Right lobe of liver (tissue), 6 donors: ENCODE data around the gene DNMT3B. TPM values are rescaled to one million over a fixed set of nuclear protein-coding genes. Genes with fewer than 3 reads are reported as not detected.

Experiments used
- ATAC-seq, 4 donors: fragments of 200-7000 bp; cut with Tn5 transposase; one replicate each; pipeline ENCODE4 v1.9.1; 2020; ENCODE audit warnings: mild to moderate bottlenecking in 4 of 4, moderate library complexity in 4 of 4
- DNase-seq, 3 donors: peaks; one replicate each; pipeline ENCODE4 v3.0.0-alpha.2; 2020
- H3K27ac ChIP-seq, 3 donors: fragments of 200-600 bp; one replicate each; pipeline ENCODE4 v1.8.0; 2022
- H3K27me3 ChIP-seq, 2 donors: fragments of 200-600 bp; one replicate each; pipeline ENCODE4 v1.8.0; 2022
- H3K36me3 ChIP-seq, 4 donors: fragments of 200-600 bp; sonication (generic) in 1 of 4; one replicate each; pipeline versions ENCODE4 v1.5.1 to v1.8.0; 2017 to 2022; ENCODE audit warnings: control low read depth in 1 of 4
- H3K4me1 ChIP-seq, 4 donors: fragments of 200-600 bp; sonication (generic) in 1 of 4; one replicate each; pipeline versions ENCODE4 v1.5.1 to v1.8.0; 2017 to 2022; ENCODE audit warnings: control low read depth in 1 of 4
- H3K4me3 ChIP-seq, 3 donors: fragments of 200-600 bp; one replicate each; pipeline ENCODE4 v1.8.0; 2022
- H3K9me3 ChIP-seq, 4 donors: fragments of 200-600 bp; sonication (generic) in 1 of 4; one replicate each; pipeline versions ENCODE4 v1.5.1 to v1.8.0; 2017 to 2022; ENCODE audit warnings: control low read depth in 1 of 4
- POLR2A ChIP-seq: fragments of 450-650 bp; IDR thresholded peaks from one replicate; pipeline ENCODE4 v1.6.1; 2017; ENCODE audit warnings: antibody characterized with exemption, mild to moderate bottlenecking
- WGBS: methylation state at CpG from one replicate; pipeline ENCODE4 v1.1.6; 2018; ENCODE audit warnings: low coverage, low lambda C conversion rate; ENCODE audit not compliant: insufficient coverage; ENCODE audit errors: missing lambda C conversion rate; 5-methylcytosine and 5-hydroxymethylcytosine counted together
- intact Hi-C, 2 donors: fragments of 100-400 bp; cut with DNase I; formaldehyde crosslinking; loops; one replicate each; pipeline versions ENCODE4 v1.11.2 to v1.14.1; 2022
- total RNA-seq, 6 experiments: library from RNA; depleted of rRNA in 2 of 6; stranded (reverse); fragments of >200 nt in 2 of 6; fragmentation: NEBNext Ultra II Directional in 3 of 6; extraction: Animal tissue kit (Norgen Biotek cat#: 25700) in 3 of 6; gene quantifications; one replicate each; pipeline versions ENCODE4 v1.1.0 to v1.2.4, GENCODE V29; 2016 to 2023
- TF ChIP-seq, protein P1 (sequence below), 4 donors: fragments of 200-600 bp in 3 of 4; fragments of 450-650 bp in 1 of 4; IDR thresholded peaks; one replicate each; pipeline versions ENCODE4 v1.5.1 to v1.8.0; 2016 to 2022; ENCODE audit warnings: antibody characterized with exemption in 4 of 4, mild to moderate bottlenecking in 2 of 4
- donor health status: DM: no; HTN: yes; CAD: no.
- donor health status: DM: no; HTN: no; CAD: no.
- donor health status: DM: no; HTN: no; CAD: no.
- donor health status: DM: no; HTN: yes; CAD: no.
- donor health status: DM: no; HTN: yes; CAD: no.

Gene DNMT3B
- total RNA-seq, 6 experiments from 2014 or later = 0.43 to 0.88 (median 0.65) TPM

DNA sequence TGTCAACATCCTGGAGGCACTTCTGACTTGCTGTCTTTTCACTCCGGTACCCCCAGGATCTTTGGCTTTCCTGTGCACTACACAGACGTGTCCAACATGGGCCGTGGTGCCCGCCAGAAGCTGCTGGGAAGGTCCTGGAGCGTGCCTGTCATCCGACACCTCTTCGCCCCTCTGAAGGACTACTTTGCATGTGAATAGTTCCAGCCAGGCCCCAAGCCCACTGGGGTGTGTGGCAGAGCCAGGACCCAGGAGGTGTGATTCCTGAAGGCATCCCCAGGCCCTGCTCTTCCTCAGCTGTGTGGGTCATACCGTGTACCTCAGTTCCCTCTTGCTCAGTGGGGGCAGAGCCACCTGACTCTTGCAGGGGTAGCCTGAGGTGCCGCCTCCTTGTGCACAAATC, 45.5 kb downstream of the DNMT3B start:
- no peaks in the 10 kb centered on the region for H3K4me1 ChIP-seq
- ATAC-seq (no peak), DNase-seq (no peak)
- no peaks in the 10 kb centered on the region for H3K9me3 ChIP-seq
- H3K4me3 ChIP-seq = no peak overlapping the region
- no peak overlapping the region for H3K27ac ChIP-seq
- no peaks in the 10 kb centered on the region for H3K27me3 ChIP-seq
- WGBS = 14% methylated on average over 1 of the region's 9 CpGs
- intact Hi-C loops = no loop called here
- no peaks in the 10 kb centered on the region for H3K36me3 ChIP-seq
- TF ChIP-seq, protein P1, sequence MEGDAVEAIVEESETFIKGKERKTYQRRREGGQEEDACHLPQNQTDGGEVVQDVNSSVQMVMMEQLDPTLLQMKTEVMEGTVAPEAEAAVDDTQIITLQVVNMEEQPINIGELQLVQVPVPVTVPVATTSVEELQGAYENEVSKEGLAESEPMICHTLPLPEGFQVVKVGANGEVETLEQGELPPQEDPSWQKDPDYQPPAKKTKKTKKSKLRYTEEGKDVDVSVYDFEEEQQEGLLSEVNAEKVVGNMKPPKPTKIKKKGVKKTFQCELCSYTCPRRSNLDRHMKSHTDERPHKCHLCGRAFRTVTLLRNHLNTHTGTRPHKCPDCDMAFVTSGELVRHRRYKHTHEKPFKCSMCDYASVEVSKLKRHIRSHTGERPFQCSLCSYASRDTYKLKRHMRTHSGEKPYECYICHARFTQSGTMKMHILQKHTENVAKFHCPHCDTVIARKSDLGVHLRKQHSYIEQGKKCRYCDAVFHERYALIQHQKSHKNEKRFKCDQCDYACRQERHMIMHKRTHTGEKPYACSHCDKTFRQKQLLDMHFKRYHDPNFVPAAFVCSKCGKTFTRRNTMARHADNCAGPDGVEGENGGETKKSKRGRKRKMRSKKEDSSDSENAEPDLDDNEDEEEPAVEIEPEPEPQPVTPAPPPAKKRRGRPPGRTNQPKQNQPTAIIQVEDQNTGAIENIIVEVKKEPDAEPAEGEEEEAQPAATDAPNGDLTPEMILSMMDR (IDR thresholded peaks at IDR 0.05) = no peak
- no peak for TF ChIP-seq POLR2A

DNA sequence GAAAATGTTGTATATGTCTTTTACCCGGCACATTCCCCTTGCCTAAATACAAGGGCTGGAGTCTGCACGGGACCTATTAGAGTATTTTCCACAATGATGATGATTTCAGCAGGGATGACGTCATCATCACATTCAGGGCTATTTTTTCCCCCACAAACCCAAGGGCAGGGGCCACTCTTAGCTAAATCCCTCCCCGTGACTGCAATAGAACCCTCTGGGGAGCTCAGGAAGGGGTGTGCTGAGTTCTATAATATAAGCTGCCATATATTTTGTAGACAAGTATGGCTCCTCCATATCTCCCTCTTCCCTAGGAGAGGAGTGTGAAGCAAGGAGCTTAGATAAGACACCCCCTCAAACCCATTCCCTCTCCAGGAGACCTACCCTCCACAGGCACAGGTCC, 46.3 kb downstream of the DNMT3B start:
- Histone ChIP-seq H3K9me3 (no peaks in the 10 kb centered on the region), H3K36me3 (no peaks in the 10 kb centered on the region), H3K27ac (no peak overlapping the region), H3K27me3 (no peaks in the 10 kb centered on the region), H3K4me1 (no peaks in the 10 kb centered on the region), H3K4me3 (no peak overlapping the region)
- DNase-seq = no peak
- intact Hi-C loops = no loop called here
- TF ChIP-seq, protein P1 (IDR thresholded peaks at IDR 0.05) = no peak
- no peak for TF ChIP-seq POLR2A
- ATAC-seq = no peak
- 97% methylated on average over 3 of the region's 4 CpGs for WGBS

DNA sequence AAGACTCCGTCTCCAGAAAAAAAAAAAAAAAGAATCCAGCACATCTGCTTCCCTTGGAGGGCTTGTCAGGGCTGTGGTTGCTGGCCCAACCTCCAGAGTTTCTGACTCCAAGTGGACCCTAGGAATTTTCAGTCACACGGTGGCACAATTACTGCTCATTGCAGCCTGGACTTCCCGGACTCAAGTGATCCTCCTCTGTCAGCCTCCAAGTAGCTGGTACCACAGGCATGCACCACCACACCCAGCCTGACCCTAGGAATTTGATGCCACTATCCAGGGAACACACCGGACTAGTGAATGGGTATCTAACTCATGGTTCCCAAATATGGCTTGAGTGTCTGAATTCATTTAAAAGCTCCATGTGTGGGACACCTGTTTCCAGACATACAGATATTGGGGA, 47.7 kb downstream of the DNMT3B start:
- 100% methylated on average over 1 of the region's 4 CpGs for WGBS
- TF ChIP-seq, protein P1 (IDR thresholded peaks at IDR 0.05) = no peak
- TF ChIP-seq POLR2A = no peak
- Histone ChIP-seq H3K27ac (no peak overlapping the region), H3K4me3 (no peak overlapping the region), H3K27me3 (no peaks in the 10 kb centered on the region), H3K36me3 (no peaks in the 10 kb centered on the region), H3K4me1 (no peaks in the 10 kb centered on the region), H3K9me3 (no peaks in the 10 kb centered on the region)
- DNase-seq (no peak), ATAC-seq (no peak)
- intact Hi-C loops = no loop called here

DNA sequence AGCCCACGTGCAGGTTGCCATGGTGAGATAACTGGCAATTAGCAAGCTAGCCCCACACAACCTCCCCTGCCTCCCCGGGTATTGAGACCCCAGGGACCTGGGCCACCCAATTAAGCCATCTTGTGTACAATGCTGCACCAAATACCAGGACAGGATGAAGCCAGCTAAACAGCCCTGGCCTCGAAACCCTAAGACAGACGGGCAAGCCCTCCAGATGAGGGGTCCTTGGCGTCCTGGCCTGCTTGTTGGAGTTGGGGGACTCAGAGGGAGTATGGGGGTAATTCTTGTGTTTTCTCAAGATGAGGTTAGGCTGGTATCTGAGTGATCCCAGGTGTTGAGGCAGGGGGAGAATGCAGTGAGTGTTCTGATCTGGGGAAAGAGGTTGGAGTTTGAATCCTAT, 48.8 kb downstream of the DNMT3B start:
- WGBS = 70% methylated on average over 2 of the region's 5 CpGs
- H3K9me3 ChIP-seq = no peaks in the 10 kb centered on the region
- H3K4me1 ChIP-seq = no peaks in the 10 kb centered on the region
- no peaks in the 10 kb centered on the region for H3K36me3 ChIP-seq
- intact Hi-C loops = no loop called here
- DNase-seq (no peak), ATAC-seq (no peak)
- no peak overlapping the region for H3K4me3 ChIP-seq
- no peak for TF ChIP-seq POLR2A
- TF ChIP-seq, protein P1 (IDR thresholded peaks at IDR 0.05) = no peak
- H3K27me3 ChIP-seq = no peaks in the 10 kb centered on the region
- no peak overlapping the region for H3K27ac ChIP-seq

DNA sequence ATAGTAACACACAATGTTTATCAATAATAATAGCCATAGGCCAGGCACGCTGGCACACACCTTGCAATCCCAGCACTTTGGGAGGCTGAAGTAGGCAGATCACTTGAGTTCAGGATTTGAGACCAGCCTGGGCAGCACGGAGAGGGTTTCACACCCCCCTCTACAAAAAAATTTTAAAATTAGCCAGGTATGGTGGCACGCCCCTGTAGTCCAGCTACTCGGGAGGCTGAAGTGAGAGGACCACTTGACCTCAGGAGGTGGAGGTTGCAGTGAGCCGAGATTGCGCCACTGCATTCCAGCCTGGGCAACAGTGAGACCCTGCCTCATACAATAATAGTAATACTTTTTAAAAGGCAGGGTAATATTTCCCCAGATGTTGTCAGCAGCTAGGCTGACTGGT, 49.7 kb downstream of the DNMT3B start:
- H3K27ac ChIP-seq = no peak overlapping the region
- ATAC-seq (no peak), DNase-seq (no peak)
- intact Hi-C loops = no loop called here
- no peak overlapping the region for H3K4me3 ChIP-seq
- no peaks in the 10 kb centered on the region for H3K4me1 ChIP-seq
- no peaks in the 10 kb centered on the region for H3K9me3 ChIP-seq
- WGBS = 86% methylated on average over 3 of the region's 6 CpGs
- no peaks in the 10 kb centered on the region for H3K36me3 ChIP-seq
- TF ChIP-seq POLR2A = no peak
- TF ChIP-seq, protein P1 (IDR thresholded peaks at IDR 0.05) = no peak
- H3K27me3 ChIP-seq = no peaks in the 10 kb centered on the region
